GM19395 (cell line): Measurements from ENCODE around the gene SLC35F1.

ENCODE experiments used
- ATAC-seq: cut with Tn5 transposase; IDR thresholded peaks from one replicate; pipeline ENCODE4 v1.9.1; 2021; ENCODE audit warnings: mild to moderate bottlenecking, moderate library complexity; ENCODE audit not compliant: unreplicated experiment

SLC35F1 gene

GRCh38 chr6:118350881-118351430 is 443.9 kb downstream of the SLC35F1 start:
- no peak for ATAC-seq

- ATAC-seq = no peak
Observed at GRCh38 chr6:118353564-118353963, 446.5 kb downstream of the SLC35F1 start.

GRCh38 chr6:118354641-118355040 is 447.6 kb downstream of the SLC35F1 start:
- peak; percentile 99 for ATAC-seq

- ATAC-seq = no peak
Observed at GRCh38 chr6:118356054-118356453, 449.0 kb downstream of the SLC35F1 start.

GRCh38 chr6:118356686-118357085 is 449.6 kb downstream of the SLC35F1 start:
- ATAC-seq = no peak
